Vagina (tissue), 2 donors: ENCODE measurements around the gene CENPT. TPM values are rescaled to one million over a fixed set of nuclear protein-coding genes. Genes with fewer than 3 reads are reported as not detected.

Experiments
- DNase-seq, 2 donors: peaks; one replicate each; pipeline ENCODE4 v3.0.0-alpha.2; 2017; ENCODE audit errors: extremely low spot score in 2 of 2
- H3K27ac ChIP-seq: fragments of 200-600 bp; sonication (generic); one replicate; pipeline ENCODE4 v1.5.1; 2019
- H3K27me3 ChIP-seq: fragments of 200-600 bp; sonication (generic); one replicate; pipeline ENCODE4 v1.5.1; 2019
- H3K36me3 ChIP-seq, 2 donors: fragments of 200-600 bp; sonication (generic); one replicate each; pipeline ENCODE4 v1.5.1; 2017 to 2019
- H3K4me1 ChIP-seq: fragments of 200-600 bp; sonication (generic); one replicate; pipeline ENCODE4 v1.5.1; 2019
- H3K4me3 ChIP-seq, 2 donors: fragments of 200-600 bp; sonication (generic); 1 replicate in 1 of 2; 2 replicates in 1 of 2; pipeline ENCODE4 v1.5.1; 2016 to 2019
- H3K9me3 ChIP-seq: fragments of 200-600 bp; sonication (generic); one replicate; pipeline ENCODE4 v1.5.1; 2019
- CTCF ChIP-seq, 3 experiments: fragments of 450-650 bp in 2 of 3; fragments of 200-600 bp in 1 of 3; sonication (generic) in 1 of 3; IDR thresholded peaks; one replicate each; pipeline ENCODE4 v1.5.1; 2017 to 2019; ENCODE audit warnings: antibody characterized with exemption in 3 of 3, mild to moderate bottlenecking in 2 of 3, moderate library complexity in 2 of 3
- POLR2A ChIP-seq, 2 donors: fragments of 450-650 bp; IDR thresholded peaks; one replicate each; pipeline ENCODE4 v1.6.1; 2017; ENCODE audit warnings: antibody characterized with exemption in 2 of 2, mild to moderate bottlenecking in 2 of 2, moderate library complexity in 2 of 2
- POLR2AphosphoS5 ChIP-seq, 2 donors: sonication (generic); formaldehyde crosslinking; IDR thresholded peaks; one replicate each; pipeline ENCODE4 v1.9.0; 2017; ENCODE audit warnings: antibody characterized with exemption in 2 of 2, mild to moderate bottlenecking in 2 of 2, low read depth in 1 of 2; ENCODE audit not compliant: insufficient read depth in 1 of 2
- intact Hi-C: fragments of 100-400 bp; cut with DNase I; formaldehyde crosslinking; loops from one replicate; pipeline ENCODE4 v1.15.1; 2023
- total RNA-seq: library from RNA; depleted of rRNA; stranded (reverse); fragments of >200 nt; gene quantifications from one replicate; pipeline ENCODE4 v1.2.3, GENCODE V29; 2016

The CENPT gene
- total RNA-seq, 1 donor from 2014 or later, result 57.7 TPM

GRCh38 chr16:67892375-67892774 is 44.9 kb upstream of the CENPT start:
- TF ChIP-seq POLR2AphosphoS5 (IDR thresholded peaks at IDR 0.05; ENCODE audit: insufficient read depth in 1 of 2, low read depth in 1 of 2) (no peak), POLR2A (IDR thresholded peaks at IDR 0.05) (no peak), CTCF (IDR thresholded peaks at IDR 0.05) (no peak)
- Histone ChIP-seq H3K27me3 (no peaks in the 10 kb centered on the region), H3K36me3 (no peaks in the 10 kb centered on the region), H3K9me3 (no peaks in the 10 kb centered on the region), H3K4me1 (peaks cover 46% of the 10 kb centered on the region), H3K27ac (no peak overlapping the region), H3K4me3 (peak overlapping the region; percentile 77 to 93)
- DNase-seq, result no peak
- intact Hi-C loops, result loop anchor here (5.0 kb wide), 1 partner anchor 45 kb away; the partner anchor contains the start of gene PSMB10

DNA sequence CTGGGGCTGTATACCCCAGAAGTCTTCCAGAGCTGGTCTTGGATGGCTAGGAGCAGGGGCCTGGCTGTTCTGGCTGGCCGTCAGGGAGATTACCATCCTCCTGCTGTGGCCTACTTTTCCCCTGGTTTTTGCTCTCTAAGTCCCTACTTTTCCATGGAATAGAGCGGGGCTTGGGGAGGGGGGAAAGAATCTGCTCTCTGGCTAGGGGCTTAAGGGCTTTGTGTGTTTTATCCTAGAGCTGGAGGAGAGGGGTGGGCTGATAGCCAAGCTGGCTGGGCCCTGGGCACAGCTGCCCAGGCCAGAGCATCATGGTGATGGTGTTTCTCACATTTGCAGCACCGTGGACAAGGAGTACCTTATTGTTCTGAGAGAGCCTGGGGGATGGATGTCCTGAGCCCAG is 40.8 kb upstream of the CENPT start:
- Histone ChIP-seq H3K36me3 (peaks cover 0 to 5% of the 10 kb centered on the region in 2 donors), H3K9me3 (no peaks in the 10 kb centered on the region), H3K4me1 (peaks cover 18% of the 10 kb centered on the region), H3K27ac (no peak overlapping the region), H3K4me3 (no peak overlapping the region), H3K27me3 (no peaks in the 10 kb centered on the region)
- DNase-seq, result no peak
- intact Hi-C loops, result no loop called here
- TF ChIP-seq POLR2A (IDR thresholded peaks at IDR 0.05) (no peak), CTCF (IDR thresholded peaks at IDR 0.05) (no peak), POLR2AphosphoS5 (IDR thresholded peaks at IDR 0.05; ENCODE audit: insufficient read depth in 1 of 2, low read depth in 1 of 2) (no peak)

DNA sequence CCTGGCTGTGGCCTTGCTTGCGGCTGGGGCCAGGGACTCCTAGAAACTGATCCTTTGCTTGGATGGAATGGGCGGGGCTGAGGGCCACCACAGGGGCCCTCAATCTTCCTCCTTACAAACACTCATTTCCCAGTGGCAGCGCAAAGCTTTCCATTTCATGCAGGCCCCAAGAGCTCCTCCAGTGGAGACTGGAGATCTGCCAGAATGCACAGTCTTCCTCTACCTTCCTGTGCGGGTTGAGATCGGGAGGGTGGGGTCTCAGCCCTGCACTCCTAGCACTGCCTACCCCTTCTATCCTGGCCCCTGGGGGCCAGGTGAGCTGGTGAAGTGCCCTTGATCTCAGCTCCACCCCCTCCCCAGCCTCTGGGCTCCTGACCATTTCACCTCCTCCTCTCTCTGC is 38.9 kb upstream of the CENPT start:
- intact Hi-C loops, result no loop called here
- DNase-seq, result no peak
- Histone ChIP-seq H3K27me3 (no peaks in the 10 kb centered on the region), H3K4me3 (no peak overlapping the region), H3K27ac (no peak overlapping the region), H3K36me3 (peaks cover 0 to 25% of the 10 kb centered on the region in 2 donors), H3K4me1 (peaks cover 12% of the 10 kb centered on the region), H3K9me3 (no peaks in the 10 kb centered on the region)
- TF ChIP-seq CTCF (IDR thresholded peaks at IDR 0.05), result no peak
- TF ChIP-seq POLR2A (IDR thresholded peaks at IDR 0.05), result no peak
- TF ChIP-seq POLR2AphosphoS5 (IDR thresholded peaks at IDR 0.05; ENCODE audit: insufficient read depth in 1 of 2, low read depth in 1 of 2), result no peak

DNA sequence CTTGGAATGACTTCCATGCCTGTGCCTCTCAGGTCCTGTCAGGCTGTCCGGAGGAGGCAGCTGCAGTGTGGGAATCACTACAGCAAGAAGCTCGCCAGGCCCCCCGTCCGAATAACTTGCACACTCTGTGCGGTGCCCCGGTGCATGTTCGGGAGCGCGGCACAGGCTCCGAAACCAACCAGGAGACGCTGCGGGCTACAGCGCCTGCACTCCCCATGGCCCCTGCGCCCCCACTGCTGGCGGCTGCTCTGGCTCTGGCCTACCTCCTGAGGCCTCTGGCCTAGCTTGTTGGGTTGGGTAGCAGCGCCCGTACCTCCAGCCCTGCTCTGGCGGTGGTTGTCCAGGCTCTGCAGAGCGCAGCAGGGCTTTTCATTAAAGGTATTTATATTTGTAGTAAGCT is 38.5 kb upstream of the CENPT start:
- H3K27me3 ChIP-seq, result no peaks in the 10 kb centered on the region
- DNase-seq, result no peak
- peaks cover 0 to 29% of the 10 kb centered on the region in 2 donors for H3K36me3 ChIP-seq
- intact Hi-C loops, result no loop called here
- H3K9me3 ChIP-seq, result no peaks in the 10 kb centered on the region
- H3K4me3 ChIP-seq, result no peak overlapping the region
- TF ChIP-seq POLR2A (IDR thresholded peaks at IDR 0.05) (no peak), CTCF (IDR thresholded peaks at IDR 0.05) (no peak), POLR2AphosphoS5 (IDR thresholded peaks at IDR 0.05; ENCODE audit: insufficient read depth in 1 of 2, low read depth in 1 of 2) (no peak)
- peaks cover 12% of the 10 kb centered on the region for H3K4me1 ChIP-seq
- H3K27ac ChIP-seq, result no peak overlapping the region

DNA sequence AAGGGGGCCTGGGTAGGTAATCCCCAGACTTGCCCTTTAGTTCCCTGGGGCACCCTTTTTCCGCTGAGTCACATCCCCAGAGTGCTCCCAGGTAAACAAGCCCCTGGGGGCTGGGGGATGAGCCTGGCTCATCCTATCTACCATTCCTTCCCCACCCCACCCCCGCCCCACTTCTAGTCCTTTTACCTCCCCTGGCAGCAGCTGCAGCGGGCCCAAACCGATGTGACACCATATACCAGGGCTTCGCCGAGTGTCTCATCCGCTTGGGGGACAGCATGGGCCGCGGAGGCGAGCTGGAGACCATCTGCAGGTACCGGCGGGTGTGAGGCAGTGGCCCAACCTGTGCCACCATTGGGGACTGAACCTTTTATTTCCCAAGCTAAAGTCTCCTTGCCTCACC is 38.1 kb upstream of the CENPT start:
- no peak for DNase-seq
- Histone ChIP-seq H3K4me3 (no peak overlapping the region), H3K4me1 (peaks cover 12% of the 10 kb centered on the region), H3K9me3 (no peaks in the 10 kb centered on the region), H3K36me3 (peaks cover 0 to 33% of the 10 kb centered on the region in 2 donors), H3K27ac (no peak overlapping the region), H3K27me3 (no peaks in the 10 kb centered on the region)
- intact Hi-C loops, result no loop called here
- TF ChIP-seq POLR2AphosphoS5 (IDR thresholded peaks at IDR 0.05; ENCODE audit: insufficient read depth in 1 of 2, low read depth in 1 of 2), result no peak
- no peak for TF ChIP-seq CTCF (IDR thresholded peaks at IDR 0.05)
- no peak for TF ChIP-seq POLR2A (IDR thresholded peaks at IDR 0.05)
